Stimulated activated CD4-positive, alpha-beta T cell treated with anti-CD3 and anti-CD28 coated beads, Interleukin-2, amount 100 ng/mL, for 48 hours (primary cell): ENCODE measurements around the gene ILF2.
"Not testable (repeated sequence)": the region's sequence is repeated elsewhere in the genome, so short reads cannot be mapped to it uniquely, and the experiment has no call there.

Source experiments
- DNase-seq, 2 donors: peaks; one replicate each; pipeline ENCODE4 v3.0.0-alpha.2; 2020

Gene ILF2

GRCh38 chr1:153647346-153647714 lies 23.5 kb downstream of the ILF2 start:
- DNase-seq: no peak

DNA sequence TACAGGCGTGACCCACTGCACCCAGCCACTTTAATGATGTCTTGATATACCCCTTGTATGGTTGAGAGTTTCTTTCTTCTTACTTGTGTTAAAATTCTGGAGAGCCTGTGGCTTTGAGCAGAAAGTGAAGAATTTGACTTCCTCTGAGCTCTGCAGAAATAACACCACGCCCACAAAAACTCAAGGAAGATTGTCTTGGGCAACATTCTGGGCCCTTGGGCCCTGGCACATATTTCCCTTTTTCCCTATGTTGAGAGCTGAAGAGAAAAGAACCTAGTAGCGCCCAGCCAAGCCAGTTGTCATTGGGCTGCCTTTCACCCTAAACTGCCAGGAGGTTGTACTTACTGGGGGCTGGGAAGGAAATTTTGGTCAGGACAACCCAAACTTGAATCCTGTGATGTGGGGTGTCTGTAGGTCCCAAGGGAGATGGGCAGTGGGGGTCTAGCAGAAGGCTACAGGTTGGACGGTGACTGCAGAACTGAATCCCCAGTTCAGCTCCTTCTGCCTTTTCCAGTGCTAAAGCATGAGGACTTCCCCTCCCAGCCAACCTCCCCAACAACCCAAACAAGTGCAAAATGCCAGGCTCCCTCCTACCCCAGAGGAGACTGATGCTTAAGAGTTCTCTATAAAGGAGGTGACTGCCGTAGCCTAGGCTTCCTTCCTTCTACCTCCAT lies 24.0 kb downstream of the ILF2 start:
- no peak for DNase-seq

DNA sequence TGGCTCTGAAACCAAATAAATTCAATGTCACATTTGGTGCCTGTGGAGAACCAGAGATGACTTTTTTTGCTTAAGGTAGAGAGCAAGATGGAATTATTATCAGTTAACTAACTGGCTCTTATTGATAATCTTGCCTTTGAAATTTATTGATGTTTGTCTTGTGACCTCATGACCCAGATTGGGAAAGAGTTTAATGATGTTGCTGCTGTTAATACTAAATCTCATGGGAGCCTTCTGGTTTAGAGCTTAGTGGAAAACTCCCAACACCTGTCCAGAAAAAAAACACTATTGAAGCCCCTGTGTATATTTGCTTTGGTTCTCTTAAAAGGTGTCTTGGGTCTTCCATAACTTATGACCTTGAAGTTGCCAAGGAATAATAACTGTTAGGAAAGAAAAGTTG lies 27.0 kb downstream of the ILF2 start:
- DNase-seq: no peak

DNA sequence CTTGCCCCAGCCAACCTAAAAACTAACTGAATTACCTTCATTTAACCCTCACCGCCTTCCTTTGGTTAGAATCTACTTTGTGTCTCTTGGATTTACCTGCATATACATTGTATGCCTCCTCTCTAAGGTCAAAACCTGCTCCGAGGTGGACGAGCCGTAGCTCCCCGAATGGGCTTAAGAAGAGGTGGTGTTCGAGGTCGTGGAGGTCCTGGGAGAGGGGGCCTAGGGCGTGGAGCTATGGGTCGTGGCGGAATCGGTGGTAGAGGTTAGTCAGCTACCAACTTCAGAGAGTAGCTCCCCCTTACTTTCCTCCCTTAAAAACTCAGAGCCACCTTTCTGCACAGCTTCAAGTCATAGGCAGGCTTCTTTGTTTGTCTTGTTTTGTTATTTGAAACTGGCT lies 27.7 kb downstream of the ILF2 start:
- no peak for DNase-seq

DNA sequence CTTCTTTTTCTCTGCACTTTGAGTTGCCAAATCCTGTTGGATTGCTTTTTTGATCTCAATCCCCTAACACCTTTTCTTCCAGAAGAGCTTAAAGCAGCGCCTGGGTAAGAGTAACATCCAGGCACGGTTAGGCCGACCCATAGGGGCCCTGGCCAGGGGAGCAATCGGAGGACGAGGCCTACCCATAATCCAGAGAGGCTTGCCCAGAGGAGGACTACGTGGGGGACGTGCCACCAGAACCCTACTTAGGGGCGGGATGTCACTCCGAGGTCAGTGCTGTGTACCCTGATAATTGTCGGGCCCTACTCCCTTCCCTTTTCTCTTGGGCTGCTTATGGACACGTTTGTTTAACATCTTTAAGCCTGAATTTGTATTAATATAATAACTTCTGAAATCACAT lies 28.6 kb downstream of the ILF2 start:
- no peak for DNase-seq

GRCh38 chr1:153640861-153641260 lies 29.9 kb downstream of the ILF2 start:
- no peak for DNase-seq

GRCh38 chr1:153640213-153640612 lies 30.6 kb downstream of the ILF2 start:
- DNase-seq: not testable (repeated sequence)

DNA sequence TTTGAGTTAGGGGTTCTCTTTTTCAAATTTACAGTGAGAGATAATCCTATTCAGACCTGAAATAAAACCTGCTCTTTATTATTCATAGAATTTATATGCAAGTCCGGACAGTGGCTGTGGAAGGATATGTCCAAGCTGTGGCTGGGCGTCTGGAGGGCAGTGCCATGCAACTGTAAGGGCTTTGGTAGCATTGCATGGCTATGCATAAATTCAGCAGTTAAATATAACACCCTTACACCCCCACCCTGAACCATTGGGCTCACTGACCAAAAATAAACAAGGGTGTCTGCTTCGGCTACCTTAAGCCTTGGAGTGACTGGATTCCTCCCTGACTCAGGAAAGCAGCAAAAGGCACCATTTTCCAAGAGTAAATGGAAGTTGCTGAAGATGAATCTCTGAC lies 31.5 kb downstream of the ILF2 start:
- DNase-seq: no peak

DNA sequence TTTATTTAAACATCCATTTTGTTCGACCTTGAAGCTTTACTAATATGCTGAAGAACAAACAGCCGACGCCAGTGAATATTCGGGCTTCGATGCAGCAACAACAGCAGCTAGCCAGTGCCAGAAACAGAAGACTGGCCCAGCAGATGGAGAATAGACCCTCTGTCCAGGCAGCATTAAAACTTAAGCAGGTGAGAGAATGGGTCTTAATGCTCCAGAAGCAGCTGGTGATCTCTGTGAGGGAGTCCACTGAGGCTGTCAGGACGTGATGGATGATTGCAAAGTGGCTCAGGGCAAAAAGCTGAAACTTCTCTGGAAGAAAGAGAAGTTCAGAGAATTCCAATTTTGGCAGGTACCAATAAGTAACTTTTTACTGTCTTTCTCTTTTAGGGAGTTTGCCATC lies 32.5 kb downstream of the ILF2 start:
- DNase-seq: no peak

- no peak for DNase-seq
Observed at GRCh38 chr1:153636312-153636711, 34.5 kb downstream of the ILF2 start.

DNA sequence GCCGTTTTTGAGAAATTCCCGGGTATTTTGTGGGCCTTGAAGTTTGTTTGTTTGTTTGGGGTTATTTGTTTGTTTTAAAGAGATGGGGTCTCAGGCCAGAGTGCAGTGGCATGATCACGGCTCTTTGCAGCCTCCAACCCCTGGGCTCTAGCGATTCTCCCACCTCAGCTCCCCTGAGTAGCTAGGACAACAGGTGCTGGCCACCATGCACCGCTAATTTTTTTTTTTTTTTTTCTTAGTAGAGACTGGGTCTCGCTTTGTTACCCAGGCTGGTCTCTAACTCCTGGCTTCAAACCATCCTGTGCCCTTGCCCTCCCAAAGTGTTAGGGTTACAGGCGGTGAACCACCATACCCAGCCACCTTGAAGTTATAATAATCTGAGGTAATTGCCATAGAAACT lies 34.9 kb downstream of the ILF2 start:
- DNase-seq: no peak

DNA sequence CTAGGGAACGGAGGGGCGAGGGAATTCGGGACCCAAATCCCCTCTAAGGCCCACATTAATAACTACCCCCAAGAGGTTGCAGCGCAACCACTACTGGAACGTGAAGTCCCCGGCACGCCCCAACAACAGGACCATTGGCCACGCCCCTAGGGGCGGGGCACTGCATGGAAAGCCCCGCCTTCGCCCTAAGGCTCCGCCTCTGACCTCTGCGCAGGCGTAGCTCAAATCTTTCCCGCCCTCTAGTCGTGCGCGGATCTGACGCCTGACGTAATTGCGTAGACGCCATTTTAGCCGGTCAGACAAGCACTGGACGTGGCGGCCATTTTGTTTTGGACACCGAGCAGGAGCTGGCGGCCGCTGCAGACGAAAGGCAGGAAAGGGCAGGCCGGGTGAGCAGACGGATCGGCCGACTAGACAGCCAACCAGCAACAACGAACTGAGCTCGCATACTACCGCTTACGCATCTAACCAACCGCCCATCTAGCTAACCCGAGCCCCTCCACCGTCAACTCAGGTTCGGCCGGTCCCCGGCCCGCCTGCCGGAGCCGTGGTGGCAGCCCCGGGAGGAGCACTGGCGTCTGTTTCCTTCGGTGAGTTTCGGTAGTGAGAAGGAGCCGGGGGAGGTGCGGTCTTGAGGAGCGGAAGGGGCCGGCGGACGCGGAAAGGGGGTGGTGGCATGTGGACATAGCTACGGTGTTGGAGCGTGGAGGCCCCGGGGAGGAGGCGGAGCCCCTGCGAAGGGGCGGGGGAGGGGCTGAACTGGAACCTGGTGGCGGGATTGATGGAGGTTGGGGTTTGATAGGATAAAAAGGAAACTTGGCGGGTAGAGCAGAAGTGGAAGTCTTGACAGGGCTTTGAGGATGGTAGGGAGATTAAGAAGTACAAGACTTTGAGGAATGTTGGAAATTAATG lies 36.8 kb downstream of the ILF2 start, which contains the start of gene CHTOP:
Gene CHTOP (plus strand): TSS at position 313 of the 912 bp plus-strand sequence. CDS start 2,523 bp downstream, outside the sequence.
- peak; percentile 96 to 98 for DNase-seq

DNA sequence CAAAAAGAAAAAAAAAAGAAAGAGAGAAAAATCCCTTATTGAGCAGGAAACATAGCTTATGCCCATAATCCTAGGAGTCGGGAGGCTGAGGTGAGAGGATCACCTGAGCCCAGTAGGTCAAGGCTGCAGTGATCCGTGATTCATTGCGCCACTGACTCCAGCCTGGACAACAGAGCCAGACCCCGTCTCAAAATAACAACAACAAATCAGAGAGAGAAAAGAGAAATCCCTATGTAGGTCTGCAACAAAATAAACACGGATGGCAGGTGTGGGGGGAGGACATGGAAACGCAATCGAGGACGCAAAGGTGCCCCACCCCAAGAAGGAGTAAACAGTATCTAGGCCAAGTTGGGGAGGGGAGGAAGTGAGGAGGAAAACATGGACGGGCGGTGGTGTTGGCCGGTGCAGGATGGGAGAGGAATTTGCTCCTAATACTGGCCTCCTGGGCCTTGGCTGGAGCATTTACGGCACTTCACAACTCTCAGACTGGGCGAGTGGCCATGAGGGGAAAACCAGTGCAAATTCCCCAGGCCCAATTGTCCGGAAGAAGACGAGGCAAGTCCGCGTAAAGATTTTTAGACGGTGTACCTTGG lies 37.5 kb downstream of the ILF2 start:
- no peak for DNase-seq

- DNase-seq: no peak
Observed at GRCh38 chr1:153631047-153632022, 39.5 kb downstream of the ILF2 start.

- no peak for DNase-seq
Observed at GRCh38 chr1:153630384-153630783, 40.4 kb downstream of the ILF2 start.

DNA sequence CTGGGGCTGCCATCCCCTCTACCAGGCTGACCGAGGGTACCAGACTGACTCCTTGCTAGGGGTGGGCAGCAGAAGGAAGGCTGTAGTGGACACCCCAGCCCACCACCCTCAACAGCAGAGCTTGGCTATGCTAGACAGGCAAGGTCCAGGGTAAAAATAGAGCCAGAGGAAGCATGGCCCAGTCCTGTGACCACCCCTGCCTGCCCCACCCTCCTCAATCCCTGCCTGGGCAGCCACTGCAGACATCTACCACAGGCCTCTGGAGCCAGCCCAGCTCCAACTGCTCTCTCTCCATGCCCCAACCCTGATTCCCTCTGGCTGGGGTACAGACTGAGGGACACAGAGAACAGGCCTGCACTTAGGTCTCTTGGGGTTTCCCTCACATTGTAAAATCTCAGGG lies 40.8 kb downstream of the ILF2 start:
- no peak for DNase-seq

DNA sequence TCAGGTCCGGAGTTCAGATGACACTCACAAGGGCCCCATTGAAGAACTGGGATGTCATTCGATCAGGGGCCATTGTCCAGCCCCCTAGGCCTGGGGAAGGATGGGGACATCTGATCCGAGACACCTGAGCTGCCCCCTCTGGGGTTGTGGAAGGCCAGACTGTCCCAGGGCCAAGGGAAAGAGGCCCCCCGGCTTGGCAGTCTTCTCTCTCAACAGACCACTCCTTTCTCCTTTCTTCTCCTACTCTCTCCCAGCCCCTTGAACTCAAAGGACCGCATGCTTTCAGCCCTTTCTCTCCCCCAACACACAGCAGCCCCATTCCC lies 41.5 kb downstream of the ILF2 start:
- no peak for DNase-seq

- DNase-seq: no peak
Observed at GRCh38 chr1:153628638-153629342, 42.0 kb downstream of the ILF2 start.

- no peak for DNase-seq
Observed at GRCh38 chr1:153627715-153628626, 42.8 kb downstream of the ILF2 start, which contains the start of gene S100A1. Gene S100A1 (plus strand): TSS chr1:153628434. CDS start chr1:153630522, 2,088 bp downstream.

DNA sequence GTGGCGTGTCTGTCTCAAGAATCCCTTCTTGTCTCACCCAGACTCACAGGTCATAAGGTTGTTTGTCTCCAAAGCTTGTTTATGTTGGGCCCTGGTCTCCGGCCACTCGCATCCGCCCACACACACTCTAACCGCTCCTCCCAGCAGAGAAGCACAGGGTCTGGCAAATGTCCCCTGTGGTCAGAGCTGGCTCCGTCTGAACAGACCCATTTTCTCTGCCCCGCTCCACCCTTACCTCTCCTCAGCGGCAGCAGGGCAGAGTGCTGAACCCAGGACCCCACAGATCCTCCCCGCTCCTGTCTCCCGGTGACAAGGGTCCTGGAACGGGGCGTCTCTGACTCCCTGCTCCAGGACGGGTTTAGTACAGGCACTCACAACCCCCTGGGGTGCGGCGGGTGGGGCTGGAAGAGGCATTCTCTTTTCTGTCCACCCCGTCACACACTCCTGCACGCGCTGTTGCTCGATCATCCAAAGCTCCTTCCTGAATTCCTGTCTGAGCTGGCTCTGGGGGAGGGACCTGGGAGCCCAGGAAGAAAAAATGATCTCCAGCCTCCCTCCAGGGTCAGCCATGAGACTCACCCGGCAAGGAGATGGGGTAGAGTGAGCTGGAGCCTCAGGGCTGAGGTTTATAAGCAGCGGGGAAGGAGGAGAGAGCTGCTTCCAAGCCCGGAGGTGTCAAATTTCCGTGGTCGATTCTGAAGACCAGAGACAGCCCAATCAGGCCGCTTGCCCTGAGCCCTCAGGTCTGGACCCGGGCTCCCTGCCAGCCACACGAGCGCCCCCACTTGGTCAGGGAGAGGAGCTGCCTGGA lies 43.7 kb downstream of the ILF2 start, which contains the start of gene S100A13:
Gene S100A13 (minus strand): TSS at position 602 of the 811 bp plus-strand sequence. CDS start 1,033 bp downstream, outside the sequence.
- DNase-seq: no peak
